Panc1 (cell line): ENCODE results near the gene RGS6. TPM values are rescaled to one million over a fixed set of nuclear protein-coding genes. Genes with fewer than 3 reads are reported as not detected.

Experiments
- ATAC-seq: fragments of 200-7000 bp; cut with Tn5 transposase; 2 replicates; pipeline ENCODE4 v1.9.1; 2020; ENCODE audit warnings: mild to moderate bottlenecking, moderate library complexity
- BruUV-seq: library from RNA; stranded (reverse); fragments of 400-500 nt; replicated peaks from 2 replicates; lab custom pipeline; 2021; lab: Mats Ljungman, UMichigan
- CTCF ChIA-PET: fragments of 300-600 bp; sonication (Branson Sonifier 250); formaldehyde crosslinking; loops from one replicate; lab custom pipeline; 2022; ENCODE audit warnings: antibody characterized with exemption; lab: Charles Lee
- POLR2A ChIA-PET: fragments of 300-600 bp; sonication (Branson Sonifier 250); formaldehyde crosslinking; loops from one replicate; lab custom pipeline; 2022; ENCODE audit warnings: antibody characterized with exemption; lab: Charles Lee
- DNase-seq: peaks from one replicate; pipeline ENCODE4 v3.0.0-alpha.2; 2010; ENCODE audit warnings: low read depth, low spot score
- H3K27ac ChIP-seq: 2 replicates; pipeline ENCODE4 v1.5.1; 2011; ENCODE audit warnings: mild to moderate bottlenecking, low read length, inconsistent platforms
- H3K27me3 ChIP-seq: fragments of 200-500 bp; sonication (Bioruptor generic); 2 replicates; pipeline ENCODE4 v1.6.0; 2014; ENCODE audit warnings: low read length, inconsistent platforms; ENCODE audit not compliant: control insufficient read depth, insufficient read depth
- H3K36me3 ChIP-seq: fragments of 200-500 bp; sonication (Bioruptor generic); 2 replicates; pipeline ENCODE4 v1.5.1; 2014; ENCODE audit warnings: inconsistent platforms, mild to moderate bottlenecking, low read length, moderate library complexity; ENCODE audit not compliant: control insufficient read depth, insufficient read depth
- H3K4me1 ChIP-seq: 2 replicates; pipeline ENCODE4 v1.5.1; 2011; ENCODE audit warnings: inconsistent platforms, mild to moderate bottlenecking, low read length, moderate library complexity; ENCODE audit not compliant: control insufficient read depth, insufficient read depth
- H3K4me3 ChIP-seq, 2 experiments: 2 replicates each; pipeline ENCODE4 v1.5.1; 2011 to 2012; ENCODE audit warnings: low read depth in 2 of 2, low read length in 2 of 2, mild to moderate bottlenecking in 2 of 2, inconsistent platforms in 1 of 2, moderate library complexity in 1 of 2
- H3K9me3 ChIP-seq: fragments of 200-500 bp; sonication (Bioruptor generic); 2 replicates; pipeline ENCODE4 v1.5.1; 2014; ENCODE audit warnings: low read depth, mild to moderate bottlenecking, inconsistent platforms, low read length, moderate library complexity; ENCODE audit not compliant: control insufficient read depth, insufficient read depth
- POLR2AphosphoS5 ChIP-seq: IDR thresholded peaks from 2 replicates; pipeline ENCODE4 v1.6.1; 2012; ENCODE audit warnings: mild to moderate bottlenecking, low read depth, low read length, moderate library complexity
- REST ChIP-seq, 2 experiments: IDR thresholded peaks; 2 replicates each; pipeline ENCODE4 v1.6.1; 2011 to 2012; ENCODE audit warnings: low read depth in 2 of 2, control low read depth in 1 of 2, low read length in 1 of 2, mild to moderate bottlenecking in 1 of 2, moderate library complexity in 1 of 2; ENCODE audit not compliant: insufficient read depth in 1 of 2
- SIN3A ChIP-seq: IDR thresholded peaks from 2 replicates; pipeline ENCODE4 v1.6.1; 2012; ENCODE audit warnings: low read depth, mild to moderate bottlenecking, low read length, moderate library complexity, borderline replicate concordance; ENCODE audit not compliant: insufficient read depth
- TCF7L2 ChIP-seq: IDR thresholded peaks from 2 replicates; pipeline ENCODE4 v1.6.1; 2011; ENCODE audit warnings: mild to moderate bottlenecking, low read depth, low read length, inconsistent platforms
- in situ Hi-C: cut with HindIII; loops from 2 replicates; pipeline ENCODE4 v1.10.0; 2016; ENCODE audit warnings: low sequenced_read_pairs, low pct_unique_long_range_greater_than_20kb
- intact Hi-C: fragments of 100-400 bp; cut with micrococcal nuclease; formaldehyde crosslinking; loops from one replicate; pipeline ENCODE4 v1.10.0; 2022; ENCODE audit not compliant: unreplicated experiment
- total RNA-seq: library from RNA; stranded (reverse); gene quantifications from one replicate; pipeline ENCODE4 v1.2.1, GENCODE V29; 2021; ENCODE audit not compliant: unreplicated experiment
- TF ChIP-seq, protein P1 (sequence below): fragments of 450-650 bp; IDR thresholded peaks from 2 replicates; pipeline ENCODE4 v1.5.1; 2017; ENCODE audit warnings: mild to moderate bottlenecking

RGS6 gene
- total RNA-seq, 1 experiment from 2014 or later: not detected

GRCh38 chr14:72217135-72217534 lies 284.9 kb downstream of the RGS6 start:
- Histone ChIP-seq H3K27me3 (no peaks in the 10 kb centered on the region), H3K36me3 (no peaks in the 10 kb centered on the region), H3K4me1 (no peaks in the 10 kb centered on the region), H3K27ac (no peak overlapping the region), H3K9me3 (no peaks in the 10 kb centered on the region), H3K4me3 (no peak overlapping the region)
- no peak for DNase-seq
- BruUV-seq: no TSS peak
- in situ Hi-C loops (no loop called here), intact Hi-C loops (no loop called here)
- no peak for ATAC-seq
- CTCF ChIA-PET: no interaction called here
- POLR2A ChIA-PET: no interaction called here
- no peak for TF ChIP-seq TCF7L2
- TF ChIP-seq, protein P1, sequence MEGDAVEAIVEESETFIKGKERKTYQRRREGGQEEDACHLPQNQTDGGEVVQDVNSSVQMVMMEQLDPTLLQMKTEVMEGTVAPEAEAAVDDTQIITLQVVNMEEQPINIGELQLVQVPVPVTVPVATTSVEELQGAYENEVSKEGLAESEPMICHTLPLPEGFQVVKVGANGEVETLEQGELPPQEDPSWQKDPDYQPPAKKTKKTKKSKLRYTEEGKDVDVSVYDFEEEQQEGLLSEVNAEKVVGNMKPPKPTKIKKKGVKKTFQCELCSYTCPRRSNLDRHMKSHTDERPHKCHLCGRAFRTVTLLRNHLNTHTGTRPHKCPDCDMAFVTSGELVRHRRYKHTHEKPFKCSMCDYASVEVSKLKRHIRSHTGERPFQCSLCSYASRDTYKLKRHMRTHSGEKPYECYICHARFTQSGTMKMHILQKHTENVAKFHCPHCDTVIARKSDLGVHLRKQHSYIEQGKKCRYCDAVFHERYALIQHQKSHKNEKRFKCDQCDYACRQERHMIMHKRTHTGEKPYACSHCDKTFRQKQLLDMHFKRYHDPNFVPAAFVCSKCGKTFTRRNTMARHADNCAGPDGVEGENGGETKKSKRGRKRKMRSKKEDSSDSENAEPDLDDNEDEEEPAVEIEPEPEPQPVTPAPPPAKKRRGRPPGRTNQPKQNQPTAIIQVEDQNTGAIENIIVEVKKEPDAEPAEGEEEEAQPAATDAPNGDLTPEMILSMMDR: no peak
- no peak for TF ChIP-seq REST (IDR thresholded peaks at IDR 0.05; ENCODE audit: insufficient read depth in 1 of 2, low read depth in 2 of 2, low read length in 1 of 2)
- no peak for TF ChIP-seq POLR2AphosphoS5
- TF ChIP-seq SIN3A: no peak

DNA sequence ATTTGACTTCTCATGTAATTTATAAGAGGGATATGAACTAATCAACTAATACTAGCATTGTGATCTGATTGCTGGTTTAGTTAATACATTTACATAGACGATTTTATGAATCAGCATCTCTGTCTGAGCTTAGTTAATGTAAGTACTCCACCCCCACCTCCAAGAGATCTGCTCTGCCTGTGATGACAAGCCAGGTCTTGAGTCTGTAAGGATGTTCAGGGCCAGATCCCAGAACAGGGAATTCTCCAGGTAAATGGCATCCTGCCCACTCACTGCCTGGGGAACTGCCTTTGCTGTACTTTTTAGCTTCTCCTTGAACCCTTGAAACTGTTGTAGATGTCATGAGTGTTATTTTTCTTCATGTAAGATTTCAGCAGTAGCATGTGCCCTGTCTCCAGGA lies 289.8 kb downstream of the RGS6 start:
- TF ChIP-seq REST (IDR thresholded peaks at IDR 0.05; ENCODE audit: insufficient read depth in 1 of 2, low read depth in 2 of 2, low read length in 1 of 2) (no peak), TCF7L2 (no peak), SIN3A (no peak), POLR2AphosphoS5 (no peak)
- TF ChIP-seq, protein P1: no peak
- CTCF ChIA-PET: no interaction called here
- Histone ChIP-seq H3K4me1 (no peaks in the 10 kb centered on the region), H3K27me3 (no peaks in the 10 kb centered on the region), H3K36me3 (no peaks in the 10 kb centered on the region), H3K9me3 (no peaks in the 10 kb centered on the region), H3K27ac (no peak overlapping the region), H3K4me3 (no peak overlapping the region)
- no TSS peak for BruUV-seq
- POLR2A ChIA-PET: no interaction called here
- DNase-seq (no peak), ATAC-seq (no peak)
- intact Hi-C loops: no loop called here
- in situ Hi-C loops: no loop called here
